Right renal pelvis (tissue), 4 donors: ENCODE results near the gene PRR16. TPM values are rescaled to one million over a fixed set of nuclear protein-coding genes. Genes with fewer than 3 reads are reported as not detected.
"Not testable (repeated sequence)": the region's sequence is repeated elsewhere in the genome, so short reads cannot be mapped to it uniquely, and the experiment has no call there.

Experiments
- DNase-seq, 4 donors: peaks; one replicate each; pipeline ENCODE4 v3.0.0-alpha.2; 2013; ENCODE audit warnings: low read depth in 4 of 4, low spot score in 3 of 4, missing footprints in 1 of 4
- polyA plus RNA-seq, 4 donors: library from polyadenylated mRNA; unstranded; fragments of 120-200 nt; gene quantifications; one replicate each; pipeline ENCODE4 v1.2.1, GENCODE V29; 2013; ENCODE audit not compliant: insufficient read length in 4 of 4

The PRR16 gene
- polyA plus RNA-seq, 4 donors = 2.8 to 6.1 (median 4.8) TPM

DNA sequence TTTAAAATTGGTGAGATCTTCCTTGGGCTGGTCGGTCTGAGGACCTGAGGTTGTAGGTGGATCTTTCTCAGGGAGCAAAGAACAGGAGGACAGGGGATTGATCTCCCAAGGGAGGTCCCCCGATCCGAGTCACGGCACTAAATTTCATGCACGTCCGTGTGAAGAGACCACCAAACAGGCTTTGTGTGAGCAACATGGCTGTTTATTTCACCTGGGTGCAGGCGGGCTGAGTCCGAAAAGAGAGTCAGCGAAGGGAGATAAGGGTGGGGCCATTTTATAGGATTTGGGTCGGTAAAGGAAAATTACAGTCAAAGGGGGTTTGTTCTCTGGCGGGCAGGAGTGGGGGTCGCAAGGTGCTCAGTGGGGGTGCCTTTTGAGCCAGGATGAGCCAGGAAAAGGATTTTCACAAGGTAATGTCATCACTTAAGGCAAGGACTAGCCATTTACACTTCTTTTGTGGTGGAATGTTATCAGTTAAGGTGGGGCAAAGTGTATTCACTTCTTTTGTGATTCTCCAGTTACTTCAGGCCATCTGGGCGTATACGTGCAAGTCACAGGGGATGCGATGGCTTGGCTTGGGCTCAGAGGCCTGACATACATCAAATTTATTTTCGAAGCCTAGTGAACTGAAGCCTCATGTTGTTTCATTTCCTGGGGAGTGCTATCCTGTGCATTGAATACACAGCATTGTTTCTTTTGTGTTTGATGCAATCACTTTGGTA is 238.9 kb downstream of the PRR16 start:
- DNase-seq = not testable (repeated sequence)

DNA sequence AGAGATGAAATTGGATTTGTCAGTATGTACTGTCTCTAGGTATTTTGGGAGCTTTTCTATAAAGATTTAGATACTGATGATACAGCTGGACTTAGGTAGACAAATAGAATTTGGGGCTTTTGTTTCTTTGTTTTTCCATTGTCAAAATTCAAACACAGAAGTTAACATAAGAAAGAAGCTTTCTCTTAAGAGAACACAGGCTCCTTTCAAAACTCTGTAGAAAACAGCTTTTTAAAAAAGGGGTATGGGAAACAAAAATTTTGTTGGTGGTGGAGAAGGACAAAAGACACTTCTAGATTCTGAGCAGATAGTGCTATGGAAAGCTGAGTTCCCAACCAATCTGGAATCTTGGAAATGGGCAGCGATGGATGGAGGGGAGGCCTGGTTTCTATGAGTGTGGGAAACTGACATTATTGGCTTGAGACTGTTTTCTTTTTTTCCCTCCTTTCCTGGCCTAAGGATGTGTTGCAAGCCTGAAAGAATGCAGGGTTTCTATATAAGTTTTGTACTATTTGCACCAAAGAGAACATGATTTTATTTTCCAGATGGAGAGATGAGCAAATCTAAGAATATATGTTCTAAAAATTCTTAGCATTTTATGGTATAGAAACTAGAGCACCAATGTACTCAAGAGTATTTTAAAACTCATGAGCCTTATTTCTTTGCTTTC is 240.0 kb downstream of the PRR16 start:
- DNase-seq = no peak

DNA sequence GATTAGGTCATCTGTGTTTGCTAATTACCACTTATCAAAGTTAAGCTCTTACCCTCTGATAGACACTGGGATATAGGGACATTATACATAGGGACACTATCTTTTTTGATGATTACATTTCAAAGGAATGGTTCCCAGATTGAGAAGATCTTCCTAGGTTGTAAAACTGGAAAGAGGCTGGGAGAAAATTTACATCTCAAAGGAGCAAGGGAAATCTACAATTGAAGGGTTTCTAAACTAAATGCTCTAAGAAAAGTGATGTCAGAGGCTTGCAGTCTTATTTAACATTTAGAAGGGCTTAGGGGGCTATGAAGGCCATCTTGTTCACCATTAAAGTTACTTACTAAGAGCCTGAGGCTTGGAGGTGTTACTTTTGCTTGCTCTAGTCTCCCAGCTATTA is 242.8 kb downstream of the PRR16 start:
- DNase-seq = no peak

DNA sequence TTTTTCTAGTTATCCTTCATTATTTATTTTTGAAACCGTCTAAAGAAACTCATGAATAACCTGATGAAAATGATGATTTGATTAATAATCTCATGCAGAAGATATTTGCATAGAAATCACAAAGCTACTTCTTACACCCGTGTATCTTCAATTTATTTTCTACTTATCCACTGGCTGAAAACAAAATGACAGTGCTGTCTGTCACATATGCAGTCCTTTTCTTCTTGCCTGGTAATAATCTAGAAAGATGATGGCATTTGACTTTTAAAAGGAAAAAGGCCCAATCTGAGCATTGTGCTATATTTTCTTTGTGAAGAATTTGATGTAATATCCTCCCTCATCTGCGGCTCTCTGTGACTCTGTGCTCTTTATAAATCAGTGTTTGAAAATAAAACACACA is 253.3 kb downstream of the PRR16 start:
- DNase-seq = no peak

DNA sequence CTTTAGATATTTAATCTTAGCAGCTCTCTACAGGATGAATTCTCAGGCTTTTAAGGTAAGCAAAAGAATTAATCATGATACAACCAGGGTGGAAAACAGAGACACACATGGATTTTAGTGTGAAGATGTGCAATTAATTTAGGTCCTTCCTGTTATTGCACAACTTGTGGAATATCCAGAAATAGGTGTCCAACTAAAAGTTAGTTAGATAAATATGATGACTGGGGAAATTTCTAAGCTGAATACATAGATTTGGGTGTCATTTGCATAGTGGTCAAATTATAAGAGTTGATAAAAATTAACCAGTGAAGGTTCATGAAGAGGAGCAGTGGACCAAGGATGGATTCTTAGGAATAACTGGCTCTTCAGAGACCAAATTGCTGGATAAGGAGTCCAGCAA is 266.1 kb downstream of the PRR16 start:
- no peak for DNase-seq

DNA sequence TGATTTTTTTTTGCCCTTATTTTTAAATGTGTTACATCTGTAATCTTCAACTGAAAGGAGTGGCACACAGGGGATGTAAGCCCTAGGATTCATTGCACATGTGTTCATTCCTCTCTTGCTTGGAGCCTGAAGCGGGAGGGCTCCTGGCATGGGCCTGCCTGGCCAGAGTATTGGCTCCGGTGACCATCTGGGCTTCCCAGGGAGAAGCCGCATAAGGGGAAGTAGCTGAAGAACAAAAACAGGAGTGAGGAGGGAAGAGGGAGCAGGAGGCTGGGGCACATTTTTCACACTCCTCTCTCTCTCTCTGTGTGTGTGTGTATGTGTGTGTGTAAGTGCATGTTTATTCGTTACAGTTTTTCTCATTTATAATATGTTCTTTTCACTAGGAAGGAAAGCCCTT is 269.9 kb downstream of the PRR16 start:
- no peak for DNase-seq

DNA sequence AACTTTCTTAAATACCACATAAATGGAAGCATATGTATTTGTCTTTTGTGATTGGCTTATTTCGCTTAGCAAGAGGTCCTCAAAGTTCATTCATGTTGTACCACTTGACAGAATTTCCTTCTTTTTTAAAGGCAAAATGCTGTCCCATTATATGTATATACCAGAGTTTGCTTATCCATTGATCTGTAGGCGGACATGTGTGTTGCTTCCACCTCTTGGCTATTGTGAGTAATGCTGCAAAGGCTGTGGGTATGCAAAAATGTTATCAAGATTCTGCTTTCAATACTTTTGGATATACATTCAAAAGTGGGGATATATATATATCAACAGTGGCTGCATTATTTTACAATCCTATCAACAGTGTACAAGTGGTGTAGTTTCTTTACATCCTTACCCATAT is 271.0 kb downstream of the PRR16 start:
- no peak for DNase-seq
